WTC11 (cell line): ENCODE measurements around the gene TMX4. TPM values are rescaled to one million over a fixed set of nuclear protein-coding genes. Genes with fewer than 3 reads are reported as not detected.

ENCODE experiments used
- ATF2 ChIP-seq: sonication (generic); formaldehyde crosslinking; IDR thresholded peaks from 2 replicates; pipeline ENCODE4 v1.8.1; 2022; ENCODE audit warnings: low read depth, missing genetic modification reagents, borderline replicate concordance
- ATF3 ChIP-seq: sonication (generic); formaldehyde crosslinking; conservative IDR thresholded peaks from 2 replicates; pipeline ENCODE4 v1.8.1; 2022; ENCODE audit warnings: mild to moderate bottlenecking, missing genetic modification reagents
- ATF6 ChIP-seq: sonication (generic); formaldehyde crosslinking; IDR thresholded peaks from 2 replicates; pipeline ENCODE4 v1.8.1; 2023; ENCODE audit warnings: mild to moderate bottlenecking, missing genetic modification reagents
- E2F4 ChIP-seq: sonication (generic); formaldehyde crosslinking; IDR thresholded peaks from 2 replicates; pipeline ENCODE4 v1.8.1; 2022; ENCODE audit warnings: low read depth, mild to moderate bottlenecking, moderate library complexity, missing genetic modification reagents, borderline replicate concordance
- ERG ChIP-seq: fragments of 250-450 bp; sonication (Bioruptor Pico); IDR thresholded peaks from 2 replicates; pipeline ENCODE4 v1.8.0; 2021; ENCODE audit warnings: mild to moderate bottlenecking
- ETV6 ChIP-seq: sonication (generic); formaldehyde crosslinking; IDR thresholded peaks from 2 replicates; pipeline ENCODE4 v1.8.1; 2022; ENCODE audit warnings: mild to moderate bottlenecking, missing genetic modification reagents
- FOXP1 ChIP-seq: sonication (generic); formaldehyde crosslinking; IDR thresholded peaks from 2 replicates; pipeline ENCODE4 v1.8.0; 2022; ENCODE audit warnings: missing genetic modification reagents, mild to moderate bottlenecking, moderate library complexity, borderline replicate concordance
- GRHL2 ChIP-seq: fragments of 250-450 bp; sonication (Bioruptor Pico); IDR thresholded peaks from 2 replicates; pipeline ENCODE4 v1.8.0; 2022; ENCODE audit warnings: mild to moderate bottlenecking, moderate library complexity; ENCODE audit not compliant: insufficient replicate concordance, severe bottlenecking
- HMGXB4 ChIP-seq: sonication (generic); formaldehyde crosslinking; IDR thresholded peaks from 2 replicates; pipeline ENCODE4 v1.8.1; 2023; ENCODE audit warnings: mild to moderate bottlenecking, moderate library complexity, missing genetic modification reagents
- IRF2 ChIP-seq: sonication (generic); formaldehyde crosslinking; IDR thresholded peaks from 2 replicates; pipeline ENCODE4 v1.8.0; 2022; ENCODE audit warnings: low read depth, missing genetic modification reagents, borderline replicate concordance
- JAZF1 ChIP-seq: fragments of 250-450 bp; sonication (Bioruptor Pico); IDR thresholded peaks from 2 replicates; pipeline ENCODE4 v1.9.0; 2021; ENCODE audit warnings: moderate library complexity, mild to moderate bottlenecking, inconsistent platforms
- JUN ChIP-seq: sonication (generic); formaldehyde crosslinking; IDR thresholded peaks from 2 replicates; pipeline ENCODE4 v1.8.0; 2023; ENCODE audit warnings: mild to moderate bottlenecking, missing genetic modification reagents
- KAT7 ChIP-seq: sonication (generic); formaldehyde crosslinking; IDR thresholded peaks from 2 replicates; pipeline ENCODE4 v1.8.1; 2023; ENCODE audit warnings: missing genetic modification reagents, mild to moderate bottlenecking, borderline replicate concordance
- MYBL2 ChIP-seq: sonication (generic); formaldehyde crosslinking; IDR thresholded peaks from 2 replicates; pipeline ENCODE4 v1.8.1; 2023; ENCODE audit warnings: mild to moderate bottlenecking, moderate library complexity, missing genetic modification reagents
- NFATC4 ChIP-seq: fragments of 250-450 bp; sonication (Bioruptor Pico); IDR thresholded peaks from 2 replicates; pipeline ENCODE4 v1.9.0; 2021; ENCODE audit warnings: mild to moderate bottlenecking
- NR1H2 ChIP-seq: sonication (generic); formaldehyde crosslinking; IDR thresholded peaks from 2 replicates; pipeline ENCODE4 v1.9.0; 2021; ENCODE audit warnings: mild to moderate bottlenecking, moderate library complexity, missing genetic modification reagents
- RELA ChIP-seq: sonication (generic); formaldehyde crosslinking; IDR thresholded peaks from 2 replicates; pipeline ENCODE4 v1.8.1; 2022; ENCODE audit warnings: missing genetic modification reagents, mild to moderate bottlenecking, borderline replicate concordance
- TP53 ChIP-seq: sonication (generic); formaldehyde crosslinking; IDR thresholded peaks from 2 replicates; pipeline ENCODE4 v1.8.1; 2023; ENCODE audit warnings: mild to moderate bottlenecking, missing genetic modification reagents
- USF1 ChIP-seq: sonication (generic); formaldehyde crosslinking; IDR thresholded peaks from 2 replicates; pipeline ENCODE4 v1.8.0; 2022; ENCODE audit warnings: mild to moderate bottlenecking, missing genetic modification reagents
- ZBTB21 ChIP-seq: sonication (generic); formaldehyde crosslinking; IDR thresholded peaks from 2 replicates; pipeline ENCODE4 v1.8.1; 2023; ENCODE audit warnings: mild to moderate bottlenecking, missing genetic modification reagents, borderline replicate concordance
- ZMAT4 ChIP-seq: fragments of 250-450 bp; sonication (Bioruptor Pico); IDR thresholded peaks from 2 replicates; pipeline ENCODE4 v1.9.0; 2021; ENCODE audit warnings: mild to moderate bottlenecking
- ZNF396 ChIP-seq: fragments of 250-450 bp; sonication (Bioruptor Pico); IDR thresholded peaks from 2 replicates; pipeline ENCODE4 v1.8.0; 2021; ENCODE audit warnings: mild to moderate bottlenecking, moderate library complexity, borderline replicate concordance
- ZNF416 ChIP-seq: fragments of 250-450 bp; sonication (Bioruptor Pico); IDR thresholded peaks from 2 replicates; pipeline ENCODE4 v1.9.0; 2021; ENCODE audit warnings: mild to moderate bottlenecking, inconsistent platforms
- ZNF532 ChIP-seq: fragments of 250-450 bp; sonication (Bioruptor Pico); IDR thresholded peaks from 2 replicates; pipeline ENCODE4 v1.9.0; 2021; ENCODE audit warnings: mild to moderate bottlenecking, borderline replicate concordance
- total RNA-seq: library from RNA; stranded (reverse); gene quantifications from 3 replicates; pipeline ENCODE4 v1.2.3, GENCODE V29; 2021

Gene TMX4
- total RNA-seq, 1 experiment from 2014 or later = 9.8 TPM

- TF ChIP-seq E2F4 (CRISPR knock-in tag) (0 out of 2 replicates have a peak, but pooled peaks have one; percentile 51), USF1 (CRISPR knock-in tag) (0 out of 2 replicates have a peak, but pooled peaks have one; percentile 18), JAZF1 (CRISPR knock-in tag) (no peak), ATF2 (CRISPR knock-in tag) (no peak), ZBTB21 (CRISPR knock-in tag) (no peak), NFATC4 (CRISPR knock-in tag) (no peak), ZNF416 (0 out of 2 replicates have a peak, but pooled peaks have one; percentile 19), GRHL2 (CRISPR knock-in tag) (no peak), ZMAT4 (no peak), HMGXB4 (CRISPR knock-in tag) (peak; percentile 94), MYBL2 (CRISPR knock-in tag) (peak; percentile 51; the same call in 1 of the 2 replicates), ATF3 (CRISPR knock-in tag) (no peak), RELA (CRISPR knock-in tag) (peak; percentile 39; the same call in 1 of the 2 replicates), IRF2 (CRISPR knock-in tag) (no peak), FOXP1 (CRISPR knock-in tag) (0 out of 2 replicates have a peak, but pooled peaks have one; percentile 62), TP53 (no peak), ZNF396 (CRISPR knock-in tag) (no peak), KAT7 (CRISPR knock-in tag) (no peak), ZNF532 (CRISPR knock-in tag) (no peak), ETV6 (CRISPR knock-in tag) (peak; percentile 73), ATF6 (CRISPR knock-in tag) (no peak), ERG (CRISPR knock-in tag) (no peak), NR1H2 (CRISPR knock-in tag) (no peak), JUN (CRISPR knock-in tag) (no peak)
These were observed at the start of gene TMX4 (continued) for GRCh38 chr20:8019246-8019997.
